Epithelial cell of esophagus (primary cell): ENCODE data around the gene PON3.
A peak's percentile ranks its signal among the peaks of the same experiment; 100 is the strongest.

Experiments used
- DNase-seq: peaks from one replicate; pipeline ENCODE4 v3.0.0; 2010; ENCODE audit warnings: low read depth
- H3K4me3 ChIP-seq: 2 replicates; pipeline ENCODE4 v1.5.1; 2011; ENCODE audit warnings: mild to moderate bottlenecking, low read length, control low read depth
- TF ChIP-seq, protein P1 (sequence below): IDR thresholded peaks from 2 replicates; pipeline ENCODE4 v1.5.1; 2011; ENCODE audit warnings: low read depth, mild to moderate bottlenecking, low read length, control low read depth, inconsistent platforms; ENCODE audit not compliant: insufficient read depth; ENCODE audit errors: missing control alignments

Gene PON3

DNA sequence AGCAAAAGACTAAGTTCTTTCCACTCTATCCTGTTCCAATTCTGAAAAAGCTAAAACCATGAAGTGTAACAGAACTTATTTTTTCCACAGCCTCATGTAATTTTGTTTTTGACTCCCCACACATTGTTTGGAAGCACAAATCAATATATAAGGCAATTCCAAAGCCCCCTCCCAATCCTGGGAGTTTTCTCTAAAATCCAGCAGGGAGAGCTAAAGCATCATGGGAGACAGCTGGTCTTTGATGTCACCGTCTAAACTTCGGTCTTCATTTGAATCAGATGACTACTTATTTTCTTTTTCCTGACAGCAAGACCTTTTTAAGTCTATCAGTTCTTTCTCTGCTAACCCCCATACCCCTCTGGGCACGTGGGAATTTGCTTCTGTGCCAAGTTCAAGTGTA is 38.6 kb downstream of the PON3 start:
- no peak overlapping the region for H3K4me3 ChIP-seq
- DNase-seq: no peak

DNA sequence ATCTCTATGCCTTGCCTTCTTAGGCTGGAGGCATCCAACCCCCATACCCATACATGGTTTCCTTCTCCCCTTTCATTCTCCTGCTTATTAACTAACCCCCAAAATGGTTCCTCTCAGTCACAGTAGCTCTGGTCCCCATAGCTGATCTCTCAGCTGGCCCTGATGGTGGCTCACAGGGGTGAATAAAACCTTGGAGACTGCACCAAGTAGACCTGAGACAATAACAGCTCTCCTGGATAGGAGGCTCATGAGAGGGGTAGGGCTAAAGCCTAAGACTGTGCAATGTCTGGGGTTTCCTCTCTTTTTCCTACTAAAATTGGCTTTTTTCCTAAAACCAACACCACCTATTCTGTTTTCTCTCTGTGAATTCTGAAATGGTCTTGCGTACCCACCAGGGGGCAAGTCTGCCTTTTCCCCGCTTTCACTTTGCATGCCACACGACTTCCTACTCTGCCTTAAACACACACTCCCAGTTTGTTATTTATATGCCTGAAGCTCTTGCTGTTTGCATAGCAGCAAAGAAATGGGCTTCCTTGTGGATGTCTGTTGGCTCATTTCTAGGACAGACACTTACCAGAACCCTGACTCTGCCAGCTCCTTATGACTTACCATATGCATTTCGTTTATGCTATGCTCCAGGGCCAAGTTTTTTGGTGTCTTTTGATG is 53.4 kb downstream of the PON3 start:
- no peak for DNase-seq
- H3K4me3 ChIP-seq: no peak overlapping the region
- TF ChIP-seq, protein P1, sequence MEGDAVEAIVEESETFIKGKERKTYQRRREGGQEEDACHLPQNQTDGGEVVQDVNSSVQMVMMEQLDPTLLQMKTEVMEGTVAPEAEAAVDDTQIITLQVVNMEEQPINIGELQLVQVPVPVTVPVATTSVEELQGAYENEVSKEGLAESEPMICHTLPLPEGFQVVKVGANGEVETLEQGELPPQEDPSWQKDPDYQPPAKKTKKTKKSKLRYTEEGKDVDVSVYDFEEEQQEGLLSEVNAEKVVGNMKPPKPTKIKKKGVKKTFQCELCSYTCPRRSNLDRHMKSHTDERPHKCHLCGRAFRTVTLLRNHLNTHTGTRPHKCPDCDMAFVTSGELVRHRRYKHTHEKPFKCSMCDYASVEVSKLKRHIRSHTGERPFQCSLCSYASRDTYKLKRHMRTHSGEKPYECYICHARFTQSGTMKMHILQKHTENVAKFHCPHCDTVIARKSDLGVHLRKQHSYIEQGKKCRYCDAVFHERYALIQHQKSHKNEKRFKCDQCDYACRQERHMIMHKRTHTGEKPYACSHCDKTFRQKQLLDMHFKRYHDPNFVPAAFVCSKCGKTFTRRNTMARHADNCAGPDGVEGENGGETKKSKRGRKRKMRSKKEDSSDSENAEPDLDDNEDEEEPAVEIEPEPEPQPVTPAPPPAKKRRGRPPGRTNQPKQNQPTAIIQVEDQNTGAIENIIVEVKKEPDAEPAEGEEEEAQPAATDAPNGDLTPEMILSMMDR: no peak

More for the DNA sequence above, 38.6 kb downstream of the PON3 start:
- TF ChIP-seq, protein P1: peak; percentile 37

DNA sequence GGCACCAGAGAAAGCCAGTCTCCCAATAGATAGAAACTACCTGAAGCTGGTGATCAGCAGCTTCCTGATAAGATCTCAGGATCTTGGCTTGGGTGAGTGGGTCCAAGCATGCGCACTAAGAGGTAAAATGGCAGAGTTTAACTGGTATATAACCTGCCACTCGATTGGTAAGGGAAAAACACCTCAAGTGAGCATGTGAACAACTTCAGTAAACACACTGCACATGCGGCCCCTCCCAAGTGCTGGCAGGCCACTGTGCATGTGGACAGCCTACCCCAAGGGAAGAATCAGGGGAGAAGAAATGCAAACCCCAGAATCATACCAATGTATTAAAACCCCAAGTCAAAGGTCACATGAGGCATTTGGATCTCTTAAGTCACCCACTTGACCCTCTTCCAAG is 54.1 kb downstream of the PON3 start:
- TF ChIP-seq, protein P1: no peak
- DNase-seq: no peak
- no peak overlapping the region for H3K4me3 ChIP-seq

DNA sequence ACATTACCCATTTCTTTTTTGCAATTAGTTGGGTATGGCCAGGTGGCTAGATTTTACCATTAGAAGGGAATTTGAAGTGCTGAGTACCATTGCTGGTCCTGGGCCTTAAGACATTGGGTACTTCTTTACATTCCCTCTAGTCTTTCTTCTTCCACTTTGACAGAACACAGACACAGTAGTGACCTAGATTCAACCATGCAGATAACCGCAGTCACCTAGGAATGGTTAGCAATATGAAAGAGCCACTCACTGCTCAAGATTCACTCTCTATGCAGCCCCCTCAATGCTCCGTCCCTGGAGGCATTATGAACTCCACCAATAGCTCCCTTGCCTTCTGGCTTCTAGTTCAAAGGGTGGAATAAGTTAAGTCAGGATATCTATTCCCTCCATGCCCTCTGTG is 55.7 kb downstream of the PON3 start:
- no peak overlapping the region for H3K4me3 ChIP-seq
- no peak for DNase-seq
- TF ChIP-seq, protein P1: no peak

DNA sequence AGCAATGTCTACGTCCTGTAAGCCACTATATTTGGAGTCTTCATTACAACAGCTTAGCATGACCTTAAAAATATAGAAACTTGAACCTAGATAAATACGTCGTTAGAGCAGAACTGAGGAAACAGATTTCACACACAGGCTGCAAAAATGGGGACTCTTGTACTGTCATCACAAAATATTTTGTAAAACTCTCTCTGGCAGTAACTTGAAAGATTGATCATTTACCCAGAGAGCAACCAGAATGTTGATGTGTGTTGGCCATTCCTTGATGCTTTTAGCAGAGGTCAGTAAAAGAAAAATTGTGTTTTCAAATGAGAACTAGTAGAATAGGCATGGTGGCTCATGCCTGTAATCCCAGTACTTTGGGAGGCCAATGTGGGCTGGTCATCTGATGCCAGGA is 57.3 kb downstream of the PON3 start:
- DNase-seq: no peak
- TF ChIP-seq, protein P1: no peak
- H3K4me3 ChIP-seq: no peak overlapping the region

DNA sequence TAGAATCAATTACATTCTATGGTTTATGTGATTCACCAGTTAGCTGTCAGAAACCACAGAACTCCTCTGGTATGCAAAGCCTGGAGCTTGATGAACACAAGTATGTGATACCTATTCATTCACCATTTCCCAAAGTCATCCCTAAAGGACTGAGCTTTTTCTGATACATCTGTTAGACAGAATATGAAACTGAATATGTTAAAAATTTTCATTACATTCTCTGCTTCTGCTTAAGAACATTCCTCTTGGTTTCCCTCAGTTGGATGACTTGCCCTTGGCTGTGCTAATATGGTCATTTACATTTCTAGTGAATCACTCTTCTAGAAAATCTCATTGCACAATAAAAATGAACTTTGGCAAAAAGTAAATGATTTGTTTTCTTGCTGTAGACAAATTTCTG is 61.1 kb downstream of the PON3 start:
- no peak overlapping the region for H3K4me3 ChIP-seq
- TF ChIP-seq, protein P1: no peak
- peak; percentile 47 for DNase-seq

DNA sequence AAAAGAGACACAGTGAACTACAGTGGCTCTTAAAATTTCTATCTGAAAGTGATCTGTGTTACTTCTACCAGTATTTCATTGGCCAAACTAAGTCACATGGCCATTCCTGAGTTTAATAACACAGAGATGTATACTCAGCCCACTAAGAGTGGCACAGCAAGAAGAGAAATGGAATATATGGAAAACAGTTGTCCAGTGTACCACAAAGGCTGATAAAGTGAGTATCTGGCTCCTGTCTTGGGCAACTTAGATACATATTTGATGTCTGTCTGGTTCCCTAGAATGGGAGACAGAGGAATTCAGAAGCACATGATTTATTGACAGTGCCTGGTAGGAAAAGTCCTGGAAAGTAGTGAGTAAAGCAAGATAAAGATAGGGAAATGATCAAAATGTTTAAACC is 61.7 kb downstream of the PON3 start:
- no peak for DNase-seq
- TF ChIP-seq, protein P1: no peak

More for the DNA sequence above, 61.7 kb downstream of the PON3 start:
- H3K4me3 ChIP-seq: no peak overlapping the region
